HG03342 (cell line): ENCODE measurements around the gene LOXL1.
"Not testable (repeated sequence)": the region's sequence is repeated elsewhere in the genome, so short reads cannot be mapped to it uniquely, and the experiment has no call there.

Experiments
- ATAC-seq: cut with Tn5 transposase; IDR thresholded peaks from one replicate; pipeline ENCODE4 v1.9.1; 2021; ENCODE audit warnings: mild to moderate bottlenecking, moderate library complexity; ENCODE audit not compliant: unreplicated experiment

The LOXL1 gene

DNA sequence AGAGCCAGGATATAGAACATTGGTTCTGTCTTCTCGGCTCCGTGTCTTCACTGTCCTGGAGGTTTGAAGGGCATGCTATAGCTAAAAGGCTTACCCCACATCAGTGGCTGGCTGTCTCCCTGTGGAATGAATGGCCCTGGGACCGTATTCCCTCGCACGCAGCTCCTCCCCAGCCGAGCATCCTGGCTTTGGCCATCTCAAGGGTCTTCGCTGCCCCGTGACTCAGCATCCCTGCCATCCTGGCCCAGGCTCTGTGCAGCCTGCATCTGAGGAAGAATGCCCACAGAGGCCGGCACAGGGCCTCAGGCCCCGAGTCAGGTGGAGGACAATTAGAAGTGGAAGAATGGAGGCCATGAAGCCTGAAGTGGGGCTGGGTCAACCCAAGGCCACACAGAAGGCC lies 11.0 kb downstream of the LOXL1 start:
- ATAC-seq, result no peak

DNA sequence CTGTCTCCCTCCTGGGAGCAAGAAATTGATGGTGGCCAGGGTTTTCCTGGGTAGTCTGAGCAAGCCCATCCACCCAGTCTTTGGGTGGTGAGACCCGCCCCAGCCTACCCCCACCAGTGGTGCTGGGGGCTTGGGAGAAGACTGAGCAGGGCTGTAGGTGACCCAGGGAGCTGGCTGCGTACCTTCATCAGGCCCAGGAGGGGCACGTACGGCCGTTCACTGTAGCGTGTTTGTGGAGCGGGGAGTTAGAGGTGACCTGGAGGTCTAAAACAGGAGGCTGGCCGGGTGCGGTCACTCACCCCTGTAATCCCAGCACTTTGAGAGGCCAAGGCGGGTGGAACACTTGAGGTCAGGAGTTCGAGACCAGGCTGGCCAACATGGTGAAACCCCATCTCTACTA lies 11.5 kb downstream of the LOXL1 start:
- no peak for ATAC-seq

DNA sequence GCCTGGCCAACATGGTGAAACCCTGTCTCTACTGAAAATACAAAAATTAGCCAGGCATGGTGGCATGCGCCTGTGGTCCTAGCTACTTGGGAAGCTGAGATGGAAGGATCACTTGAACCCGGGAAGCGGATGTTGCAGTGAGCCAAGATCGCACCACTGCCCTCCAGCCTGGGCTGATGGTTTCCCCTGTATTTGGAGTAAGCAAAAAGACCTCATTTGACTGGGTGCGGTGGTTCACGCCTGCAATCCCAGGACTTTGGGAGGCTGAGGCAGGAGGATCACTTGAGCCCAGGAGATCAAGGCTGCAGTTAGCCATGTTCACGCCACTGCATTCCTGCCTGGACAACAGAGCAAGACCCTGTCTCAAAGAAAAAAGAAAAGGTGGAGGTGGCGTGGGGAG lies 12.3 kb downstream of the LOXL1 start:
- ATAC-seq, result not testable (repeated sequence)

DNA sequence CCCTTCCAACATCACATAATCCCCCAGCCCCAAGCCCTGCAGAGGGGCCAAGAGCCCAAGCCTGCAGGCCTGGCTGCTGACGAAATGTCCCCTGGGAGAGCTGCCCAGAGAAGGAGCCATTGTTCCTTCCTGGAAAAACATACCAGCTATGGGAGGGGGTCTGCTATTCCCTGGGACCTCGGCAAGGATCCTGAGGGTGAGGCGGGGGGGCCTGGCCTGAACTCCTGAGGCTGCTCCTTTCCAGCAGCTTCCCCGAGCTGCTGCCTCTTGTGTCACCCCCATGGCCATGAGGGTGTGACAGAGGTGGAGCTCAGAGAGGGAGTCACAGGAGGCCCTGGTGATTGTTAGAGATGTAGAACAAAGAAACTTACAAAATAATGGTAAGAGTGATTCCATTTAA lies 12.9 kb downstream of the LOXL1 start:
- ATAC-seq, result no peak

DNA sequence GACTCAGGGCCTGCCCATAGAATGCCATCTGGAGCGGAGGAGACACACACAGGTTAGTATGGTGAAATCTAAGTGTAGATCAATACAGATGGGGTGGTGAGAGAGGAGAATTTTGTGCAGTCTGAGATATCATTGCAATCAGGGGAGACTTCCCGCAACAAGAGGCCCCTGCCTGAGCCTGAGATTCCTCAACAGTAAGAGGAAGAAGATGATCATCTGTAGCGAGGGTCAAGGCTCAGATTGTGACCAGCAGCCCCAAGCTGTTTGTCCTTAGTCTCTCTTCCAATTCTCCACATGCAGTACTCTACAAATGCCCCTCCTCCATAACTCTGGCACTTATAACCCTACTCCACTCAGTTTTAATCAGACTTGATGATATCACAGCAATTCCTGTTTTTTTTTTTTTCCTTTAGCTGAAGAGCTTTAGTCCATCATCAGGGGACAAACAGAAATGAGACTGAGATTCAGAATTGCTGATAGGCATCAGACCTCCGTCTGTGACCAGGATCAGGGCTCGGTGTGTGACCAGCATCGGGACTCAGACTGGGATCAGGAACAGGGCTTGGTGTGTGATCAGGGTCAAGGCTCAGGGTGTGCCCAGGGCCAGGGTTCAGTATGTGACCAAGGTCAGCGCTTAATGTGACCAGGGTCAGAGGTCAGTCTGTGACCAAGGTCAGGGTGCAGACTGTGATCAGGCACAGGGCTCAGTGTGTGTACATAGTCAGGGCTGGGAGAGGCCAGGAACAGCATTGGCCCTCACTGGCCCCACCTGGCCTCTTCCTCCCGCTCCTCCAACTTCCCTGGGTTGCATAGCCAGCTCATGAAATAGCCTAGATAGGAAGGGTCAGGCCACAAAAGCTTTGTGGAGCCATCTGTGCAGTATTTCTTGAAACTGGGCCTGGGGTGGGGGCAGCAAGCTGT lies 14.1 kb downstream of the LOXL1 start:
- no peak for ATAC-seq

DNA sequence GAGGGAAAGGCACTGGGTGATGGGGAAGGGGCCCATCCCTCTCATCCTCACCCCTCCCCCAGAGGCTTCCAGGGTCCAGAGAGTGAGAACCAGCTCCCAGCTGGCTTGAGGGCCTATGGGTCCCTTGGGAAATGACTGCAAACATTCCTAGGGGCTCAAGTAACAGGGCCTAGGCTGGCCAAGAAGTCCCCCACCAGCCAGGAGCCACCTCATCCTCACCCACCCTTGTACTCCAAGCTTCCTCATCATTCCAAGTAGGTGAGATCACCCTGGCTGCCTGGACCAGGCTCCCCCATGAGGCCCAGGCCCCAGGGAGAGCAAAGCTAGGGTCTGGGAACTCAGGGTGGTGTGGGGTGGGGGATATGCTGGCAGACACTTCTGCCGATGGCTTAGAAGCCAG lies 14.8 kb downstream of the LOXL1 start:
- ATAC-seq, result no peak

DNA sequence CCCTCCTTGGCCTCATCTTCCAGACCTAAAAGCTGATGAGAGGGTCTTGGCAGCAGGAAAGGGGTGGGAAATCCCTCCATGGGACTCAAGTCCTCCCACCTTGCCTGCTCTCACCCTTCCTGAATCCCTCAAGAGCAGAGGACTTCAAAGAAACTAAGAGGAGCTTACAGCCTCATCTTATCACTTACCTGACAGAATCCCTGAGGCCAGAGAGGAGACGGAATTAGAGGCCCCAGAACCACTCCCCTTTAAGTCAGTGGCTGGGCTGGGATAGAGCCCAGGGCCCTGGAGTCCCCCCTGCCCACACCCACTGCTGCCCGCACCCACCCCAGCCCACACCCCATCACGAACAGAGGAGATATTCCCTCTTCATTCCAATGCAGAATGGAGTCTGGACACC lies 15.2 kb downstream of the LOXL1 start:
- ATAC-seq, result no peak

DNA sequence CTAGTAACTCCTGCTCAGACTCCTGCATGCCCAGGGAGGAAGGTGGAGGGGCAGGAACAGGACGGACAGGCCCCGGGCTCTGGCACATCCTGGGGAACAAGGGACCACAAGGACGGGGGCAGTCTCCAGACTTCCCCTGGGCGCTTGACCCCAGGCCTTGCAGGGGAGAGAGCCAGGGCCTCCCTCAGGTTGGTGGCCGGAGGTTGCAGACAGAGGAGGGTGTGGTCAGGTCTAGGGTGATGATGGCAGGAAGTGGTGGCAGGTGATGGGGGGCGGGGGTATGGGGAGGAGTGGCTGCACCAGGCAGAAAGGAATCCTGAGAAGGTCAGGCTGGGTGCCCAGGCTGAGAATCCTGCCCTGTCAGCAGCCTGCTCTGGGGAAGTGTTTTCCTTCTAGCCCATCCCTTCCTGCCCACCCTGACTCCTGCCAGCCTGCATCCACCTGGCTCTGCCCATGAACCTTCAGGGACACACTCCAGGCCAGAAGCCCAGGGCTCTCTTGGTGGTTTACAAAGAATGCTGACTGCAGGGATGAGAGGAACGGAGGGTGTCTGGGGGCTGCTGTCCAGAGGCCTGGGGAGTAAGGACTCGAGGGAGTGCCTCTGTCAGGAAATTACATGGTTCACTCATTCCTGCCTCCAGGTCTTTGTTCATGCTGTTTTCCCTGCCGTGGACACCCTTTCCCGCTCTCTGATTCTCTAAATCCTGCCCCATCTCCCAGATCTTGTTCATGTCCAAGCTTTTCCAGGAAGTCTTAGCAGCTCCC lies 15.8 kb downstream of the LOXL1 start:
- ATAC-seq, result no peak

DNA sequence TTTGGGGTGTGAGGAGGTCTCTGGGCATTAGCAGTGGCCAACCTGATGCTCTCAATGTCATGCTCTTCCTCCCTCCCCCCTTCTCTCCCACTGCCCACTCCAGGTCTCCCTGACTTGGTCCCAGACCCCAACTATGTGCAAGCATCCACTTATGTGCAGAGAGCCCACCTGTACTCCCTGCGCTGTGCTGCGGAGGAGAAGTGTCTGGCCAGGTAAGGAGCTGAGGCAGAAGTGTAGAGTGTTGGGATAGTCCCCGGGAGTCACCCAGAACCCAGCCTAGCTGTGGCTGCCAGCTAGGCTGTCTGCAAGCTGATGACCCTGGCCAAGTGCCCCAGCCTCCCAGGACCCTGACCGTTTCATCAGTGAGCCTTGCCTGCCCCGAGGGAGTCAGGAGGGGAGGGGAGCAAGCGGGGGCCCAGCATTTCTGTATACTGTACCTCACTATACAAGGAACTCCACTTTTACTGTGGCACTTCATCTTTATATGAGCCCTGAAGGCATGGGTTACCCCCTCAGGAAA lies 16.5 kb downstream of the LOXL1 start:
- no peak for ATAC-seq

DNA sequence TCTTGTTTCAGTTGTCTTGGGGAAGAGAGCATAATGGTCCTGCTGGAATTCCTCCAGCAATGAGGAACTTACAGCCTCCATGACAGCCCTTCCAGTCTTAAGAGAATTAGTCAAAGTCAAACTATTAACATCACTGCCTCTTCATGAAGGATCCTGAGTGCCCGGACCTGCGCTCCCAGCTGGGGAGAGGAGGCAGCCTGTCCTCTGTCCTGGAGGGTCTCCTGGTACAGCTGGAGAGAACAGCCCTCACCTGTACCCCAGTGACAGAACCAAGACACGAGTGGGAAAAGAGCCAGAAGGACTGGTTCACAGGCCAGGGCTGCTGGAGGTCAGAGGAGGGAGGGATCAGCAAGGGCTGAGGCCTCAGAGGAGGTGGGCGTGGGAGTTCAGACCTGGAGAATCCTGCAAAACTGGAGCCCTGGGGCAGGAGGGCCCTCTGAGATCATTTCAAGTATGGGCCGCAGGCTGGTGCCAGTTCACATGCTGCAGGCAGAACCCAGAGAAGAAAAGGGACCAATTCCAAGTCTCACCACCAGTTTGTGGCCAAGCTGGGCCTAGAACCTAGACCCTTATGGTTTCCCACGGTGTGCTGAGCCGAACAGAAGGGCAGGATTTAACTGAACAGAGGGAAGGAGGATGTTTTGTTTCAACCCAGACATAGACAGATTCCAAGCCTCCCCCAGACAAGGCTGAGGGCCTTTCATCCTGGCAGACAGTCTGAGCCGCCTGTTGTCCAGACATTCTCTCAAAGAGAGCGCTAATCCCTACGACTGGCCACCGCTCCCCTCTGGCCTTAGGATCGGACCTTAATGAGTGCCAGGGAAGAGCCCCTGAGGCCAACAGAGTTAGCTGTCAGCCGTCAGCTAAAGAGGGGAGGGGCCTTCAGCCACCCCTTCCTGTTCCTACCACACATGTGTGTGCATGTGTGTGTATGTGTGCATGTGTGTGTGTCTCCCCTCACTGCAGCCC lies 18.2 kb downstream of the LOXL1 start:
- ATAC-seq, result no peak

DNA sequence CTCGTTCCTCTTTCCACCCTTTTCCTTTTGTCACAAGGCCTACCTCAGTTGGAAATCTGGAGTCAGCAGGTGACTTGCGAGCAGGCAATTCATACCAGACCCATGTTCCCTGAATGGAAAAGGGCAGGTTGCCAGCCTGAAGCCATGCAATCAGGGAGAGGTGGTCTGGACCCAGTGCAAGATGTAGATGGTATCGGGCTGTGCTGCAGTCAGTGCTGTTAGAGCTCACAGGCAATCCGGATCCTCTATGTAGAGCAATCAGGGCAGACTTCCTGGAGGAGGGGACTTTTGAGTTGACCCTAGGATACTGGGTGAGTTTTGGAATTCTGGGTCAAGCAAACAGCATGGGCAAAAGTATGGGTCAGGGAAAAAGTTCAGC lies 18.9 kb downstream of the LOXL1 start:
- no peak for ATAC-seq

DNA sequence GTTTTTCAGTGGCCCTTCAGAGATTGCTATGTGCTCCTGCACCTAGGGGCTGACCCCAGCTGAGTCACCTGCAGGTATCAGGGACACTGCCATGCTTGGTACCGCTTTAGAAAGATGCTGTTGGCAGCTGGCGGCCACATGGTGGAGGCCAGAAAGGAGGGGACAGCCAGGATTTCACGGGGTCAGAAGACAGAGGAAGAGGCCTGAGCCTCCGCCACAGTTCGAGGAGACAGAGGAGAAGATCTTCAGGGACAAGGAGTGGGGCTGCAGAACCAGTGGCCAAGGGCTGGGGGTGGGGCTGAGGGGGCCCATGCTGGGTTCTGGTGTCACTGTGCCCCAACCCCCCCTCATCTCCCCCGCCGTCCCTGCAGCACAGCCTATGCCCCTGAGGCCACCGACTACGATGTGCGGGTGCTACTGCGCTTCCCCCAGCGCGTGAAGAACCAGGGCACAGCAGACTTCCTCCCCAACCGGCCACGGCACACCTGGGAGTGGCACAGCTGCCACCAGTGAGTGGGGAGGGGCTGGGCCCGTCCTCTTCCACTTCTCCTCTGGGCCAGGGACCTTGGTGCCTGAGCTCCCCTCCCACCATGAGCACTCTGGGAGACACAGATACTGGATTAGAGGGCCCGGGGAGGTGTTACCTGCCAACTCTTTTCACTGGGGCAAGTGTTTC lies 19.9 kb downstream of the LOXL1 start:
- ATAC-seq, result no peak

DNA sequence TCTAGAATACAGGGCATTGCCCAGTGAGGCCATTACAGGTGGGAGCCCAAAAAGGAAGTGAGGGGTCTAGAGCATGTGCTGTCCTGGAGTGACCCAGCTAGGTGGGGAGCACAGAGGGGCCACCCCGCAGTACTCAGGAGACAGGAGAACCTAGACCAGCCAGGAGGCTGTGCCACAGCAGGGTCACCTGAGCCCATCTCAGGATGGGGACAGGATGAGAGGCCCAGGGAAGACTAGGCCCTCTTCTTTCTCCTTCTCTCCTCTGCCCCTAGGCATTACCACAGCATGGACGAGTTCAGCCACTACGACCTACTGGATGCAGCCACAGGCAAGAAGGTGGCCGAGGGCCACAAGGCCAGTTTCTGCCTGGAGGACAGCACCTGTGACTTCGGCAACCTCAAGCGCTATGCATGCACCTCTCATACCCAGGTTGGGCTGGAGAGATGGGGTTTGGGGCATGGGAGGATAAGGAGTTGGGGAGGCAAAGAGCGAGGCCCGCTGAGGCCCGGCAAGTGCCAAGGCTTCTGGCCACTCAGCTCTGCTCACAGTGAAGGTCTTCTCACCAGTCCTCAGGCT lies 20.6 kb downstream of the LOXL1 start:
- ATAC-seq, result no peak

DNA sequence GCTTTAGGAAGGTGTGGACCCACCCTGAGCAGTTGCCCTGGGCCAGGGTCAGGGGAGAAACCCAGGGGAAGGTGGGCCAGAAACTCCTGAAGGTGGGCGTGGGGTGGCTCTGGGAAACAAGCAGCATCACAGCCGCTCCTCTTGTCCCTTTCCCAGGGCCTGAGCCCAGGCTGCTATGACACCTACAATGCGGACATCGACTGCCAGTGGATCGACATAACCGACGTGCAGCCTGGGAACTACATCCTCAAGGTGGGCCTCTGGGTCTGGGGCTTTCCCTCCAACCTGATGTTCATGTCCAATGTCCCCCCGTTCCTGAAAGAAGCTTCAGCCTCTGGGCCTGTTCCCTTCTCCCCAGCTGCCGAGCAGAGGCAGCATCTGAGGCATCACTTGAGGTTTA lies 21.4 kb downstream of the LOXL1 start:
- no peak for ATAC-seq

DNA sequence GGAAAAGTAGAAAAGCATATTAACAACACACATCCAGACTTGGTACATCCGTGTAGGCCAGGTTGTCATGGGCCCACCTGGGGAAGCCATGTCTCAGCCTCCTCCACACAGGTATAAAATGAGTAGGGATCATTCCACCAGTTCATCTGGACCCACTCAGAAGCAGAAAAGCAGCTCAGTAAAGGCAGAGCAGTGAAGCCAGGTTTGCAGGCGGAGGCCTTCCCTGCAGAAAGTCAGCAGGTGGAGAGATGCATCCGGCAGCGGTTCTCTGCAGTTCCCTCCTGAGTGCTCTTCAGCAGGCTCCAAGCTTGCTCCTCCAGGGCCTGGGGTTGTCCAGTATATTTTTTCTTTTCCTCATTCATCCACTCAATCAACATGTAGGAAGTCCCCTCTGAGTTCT lies 22.1 kb downstream of the LOXL1 start:
- ATAC-seq, result no peak

DNA sequence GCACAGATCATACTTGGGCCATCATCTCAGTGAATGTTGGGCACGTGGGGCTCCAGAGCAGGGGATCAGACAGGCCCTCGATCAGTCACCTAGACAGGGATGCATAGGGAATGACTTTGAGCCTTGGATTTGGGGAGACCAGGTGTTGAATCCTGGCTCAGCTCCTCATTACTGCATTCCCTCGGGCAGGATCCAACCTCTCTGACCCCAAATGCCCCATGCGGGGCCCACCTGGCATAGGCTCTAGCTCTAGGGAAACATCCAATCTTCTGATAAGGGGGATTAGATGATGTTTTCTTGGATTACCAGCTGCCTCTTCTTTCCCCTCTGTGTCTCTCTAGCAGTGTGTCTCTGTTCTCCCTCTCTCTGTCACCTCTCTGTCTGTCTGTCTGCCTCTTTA lies 22.7 kb downstream of the LOXL1 start:
- ATAC-seq, result no peak

DNA sequence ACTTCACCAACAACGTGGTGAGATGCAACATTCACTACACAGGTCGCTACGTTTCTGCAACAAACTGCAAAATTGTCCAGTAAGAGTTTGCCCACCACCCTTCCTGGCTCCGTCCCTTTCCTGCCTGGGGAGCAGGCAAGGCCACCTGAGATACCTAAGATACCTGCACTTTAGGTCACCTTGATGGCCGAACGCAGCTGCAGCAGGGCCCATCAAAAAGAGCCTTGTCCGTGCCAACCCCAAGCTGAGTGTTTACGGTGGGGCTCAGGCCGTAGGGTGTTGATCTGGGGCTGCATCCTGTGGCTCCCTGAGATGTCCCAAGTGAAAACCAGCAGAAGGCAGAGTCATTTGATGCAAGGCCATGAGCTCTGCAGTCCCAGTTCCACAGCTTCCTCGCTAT lies 23.2 kb downstream of the LOXL1 start:
- ATAC-seq, result no peak

DNA sequence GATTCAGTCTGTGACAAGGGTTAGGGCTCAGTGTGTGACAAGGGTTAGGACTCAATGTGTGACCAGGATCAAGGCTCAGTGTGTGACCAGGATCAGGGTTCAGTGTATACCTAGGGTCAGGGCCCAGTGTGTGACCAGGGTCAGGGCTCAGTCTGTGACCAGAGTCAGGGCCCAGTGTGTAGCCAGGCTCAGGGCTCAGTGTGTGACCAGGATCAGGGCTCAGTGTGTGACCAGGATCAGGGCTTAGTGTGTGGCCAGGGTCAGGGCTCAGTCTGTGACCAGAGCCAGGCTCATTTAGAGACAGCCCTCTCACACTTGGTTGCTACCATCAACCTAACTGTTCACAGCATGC lies 24.2 kb downstream of the LOXL1 start:
- no peak for ATAC-seq

DNA sequence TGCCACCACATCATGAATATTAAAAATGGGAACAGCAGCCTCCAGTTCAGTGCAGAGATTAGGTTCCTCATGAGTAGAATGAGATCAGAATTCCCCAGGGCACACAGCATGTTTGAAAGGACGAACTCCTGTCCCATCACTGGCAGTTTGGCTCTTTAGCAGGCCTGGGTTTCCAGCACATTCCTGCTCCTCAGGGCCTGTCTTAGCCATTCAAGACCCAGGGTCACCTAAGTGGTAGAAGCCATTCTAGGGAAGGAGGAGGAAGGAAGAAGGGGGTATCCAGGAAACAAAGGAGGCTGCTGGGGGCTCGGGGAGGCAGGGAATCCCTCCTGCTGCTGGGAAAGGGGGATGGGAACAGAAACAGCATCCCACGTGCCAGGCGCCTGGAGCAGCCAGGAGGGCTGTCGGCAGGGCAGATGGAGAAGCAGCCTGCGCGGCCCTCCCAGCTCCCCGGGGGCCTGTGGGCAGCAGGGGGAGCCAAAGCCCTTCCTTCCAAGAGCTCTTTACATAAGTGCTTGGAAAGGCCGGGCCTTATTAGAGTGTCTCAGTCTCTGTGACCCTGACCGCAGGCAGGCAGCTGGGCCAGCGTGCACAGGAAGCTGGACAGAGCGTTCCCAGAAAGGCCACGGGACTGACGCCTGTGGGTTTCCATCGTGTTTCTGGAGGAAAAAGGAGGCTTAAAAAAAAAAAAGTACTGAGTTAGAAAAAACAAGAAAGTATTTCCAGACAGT lies 24.7 kb downstream of the LOXL1 start:
- ATAC-seq, result no peak
